Brain pericyte (primary cell): ENCODE results near the gene POGLUT3.
A peak's percentile ranks its signal among the peaks of the same experiment; 100 is the strongest.

Experiments used
- DNase-seq: peaks from one replicate; pipeline ENCODE4 v3.0.0-alpha.2; 2012; ENCODE audit warnings: low read depth, low spot score

Gene POGLUT3

GRCh38 chr11:108500721-108501120 lies 2.5 kb upstream of the POGLUT3 start:
- no peak for DNase-seq

- no peak for DNase-seq
Measured at GRCh38 chr11:108500169-108500568, 2.0 kb upstream of the POGLUT3 start.

- no peak for DNase-seq
Measured at GRCh38 chr11:108498816-108499408, 728 bp upstream of the POGLUT3 start.

GRCh38 chr11:108497317-108498045 lies 703 bp downstream of the POGLUT3 start:
- DNase-seq = peak; percentile 95

- no peak for DNase-seq
Measured at GRCh38 chr11:108496643-108497256, 1.4 kb downstream of the POGLUT3 start.

- no peak for DNase-seq
Measured at GRCh38 chr11:108495326-108495725, 2.9 kb downstream of the POGLUT3 start.

GRCh38 chr11:108494182-108494581 lies 4.0 kb downstream of the POGLUT3 start:
- no peak for DNase-seq

- no peak for DNase-seq
Measured at GRCh38 chr11:108491936-108492335, 6.2 kb downstream of the POGLUT3 start.

- no peak for DNase-seq
Measured at GRCh38 chr11:108486828-108487227, 11.4 kb downstream of the POGLUT3 start.

GRCh38 chr11:108486331-108486730 lies 11.9 kb downstream of the POGLUT3 start:
- DNase-seq = no peak

GRCh38 chr11:108483163-108483562 lies 15.0 kb downstream of the POGLUT3 start:
- no peak for DNase-seq

GRCh38 chr11:108474664-108475463 lies 23.3 kb downstream of the POGLUT3 start:
- no peak for DNase-seq

- no peak for DNase-seq
Measured at GRCh38 chr11:108472681-108473080, 25.5 kb downstream of the POGLUT3 start.

- DNase-seq = no peak
Measured at GRCh38 chr11:108468478-108468864, 29.7 kb downstream of the POGLUT3 start.

GRCh38 chr11:108467091-108467823 lies 30.9 kb downstream of the POGLUT3 start, which contains the start of gene C11orf65:
C11orf65 (minus strand) TSS chr11:108467529; CDS start chr11:108461559, 5,970 bp downstream.
- peak; percentile 92 for DNase-seq

GRCh38 chr11:108466405-108466804 lies 31.8 kb downstream of the POGLUT3 start:
- no peak for DNase-seq

- DNase-seq = no peak
Measured at GRCh38 chr11:108453207-108453835, 44.9 kb downstream of the POGLUT3 start.
